HepG2 (cell line): ENCODE results near the gene MYOM1. TPM values are rescaled to one million over a fixed set of nuclear protein-coding genes. Genes with fewer than 3 reads are reported as not detected.

ENCODE experiments used
- ARNTL ChIP-seq: sonication (generic); formaldehyde crosslinking; IDR thresholded peaks from 2 replicates; pipeline ENCODE4 v1.4.0; 2020; ENCODE audit warnings: mild to moderate bottlenecking, missing genetic modification reagents
- ATRX ChIP-seq: sonication (generic); formaldehyde crosslinking; IDR thresholded peaks from 2 replicates; pipeline ENCODE4 v1.4.0; 2020; ENCODE audit warnings: missing genetic modification reagents, borderline replicate concordance
- DZIP1 ChIP-seq: sonication (generic); formaldehyde crosslinking; IDR thresholded peaks from 2 replicates; pipeline ENCODE4 v1.5.0; 2020; ENCODE audit warnings: mild to moderate bottlenecking, missing genetic modification reagents
- HOXA9 ChIP-seq: sonication (generic); formaldehyde crosslinking; IDR thresholded peaks from 2 replicates; pipeline ENCODE4 v1.8.1; 2022; ENCODE audit warnings: missing genetic modification reagents, mild to moderate bottlenecking, moderate library complexity, borderline replicate concordance
- PAXIP1 ChIP-seq: sonication (generic); formaldehyde crosslinking; conservative IDR thresholded peaks from 2 replicates; pipeline ENCODE4 v1.4.0; 2020; ENCODE audit warnings: mild to moderate bottlenecking, missing genetic modification reagents, moderate library complexity
- RCOR2 ChIP-seq: IDR thresholded peaks from 2 replicates; pipeline ENCODE4 v1.6.1; 2016; ENCODE audit warnings: missing biosample characterization, missing genetic modification reagents
- ZNF646 ChIP-seq: sonication (generic); formaldehyde crosslinking; IDR thresholded peaks from 2 replicates; pipeline ENCODE4 v1.9.0; 2021; ENCODE audit warnings: mild to moderate bottlenecking, missing genetic modification reagents
- ZNF749 ChIP-seq: sonication (generic); formaldehyde crosslinking; IDR thresholded peaks from 2 replicates; pipeline ENCODE4 v1.8.0; 2022; ENCODE audit warnings: mild to moderate bottlenecking, missing genetic modification reagents, moderate library complexity, borderline replicate concordance
- polyA plus RNA-seq, 8 experiments: library from polyadenylated mRNA; depleted of rRNA in 3 of 8; stranded (reverse) in 7 of 8; unstranded in 1 of 8; fragments of >200 nt; fragmentation: Illumina TruSeq in 4 of 8; extraction: Trizol in 4 of 8; gene quantifications; 2 replicates each; pipeline versions ENCODE4 v1.2.1 to v1.2.3, GENCODE V29; 2011 to 2016; ENCODE audit warnings: low read depth in 4 of 8, missing spikeins in 1 of 8, mixed read lengths in 1 of 8; ENCODE audit not compliant: insufficient read depth in 1 of 8
- total RNA-seq, 5 experiments: library from RNA; depleted of rRNA; stranded (reverse); fragments of >200 nt; fragmentation: Illumina TruSeq; extraction: Trizol; gene quantifications; 2 replicates each; pipeline ENCODE4 v1.2.3, GENCODE V29; 2016; ENCODE audit warnings: low read depth in 1 of 5
- TF ChIP-seq, protein P1 (sequence below): IDR thresholded peaks from 2 replicates; pipeline ENCODE4 v1.6.1; 2012; ENCODE audit warnings: low read length, improper control_type of control experiment
- TF ChIP-seq, protein P2 (sequence below): IDR thresholded peaks from 2 replicates; pipeline ENCODE4 v1.6.1; 2016; ENCODE audit warnings: missing genetic modification reagents, missing compliant biosample characterization

The MYOM1 gene
- total and polyA plus RNA-seq, 2 of the 13 experiments (the other 11 are each of a cell fraction or from before 2014, with no cell fraction given), result 0.46 to 0.98 TPM

DNA sequence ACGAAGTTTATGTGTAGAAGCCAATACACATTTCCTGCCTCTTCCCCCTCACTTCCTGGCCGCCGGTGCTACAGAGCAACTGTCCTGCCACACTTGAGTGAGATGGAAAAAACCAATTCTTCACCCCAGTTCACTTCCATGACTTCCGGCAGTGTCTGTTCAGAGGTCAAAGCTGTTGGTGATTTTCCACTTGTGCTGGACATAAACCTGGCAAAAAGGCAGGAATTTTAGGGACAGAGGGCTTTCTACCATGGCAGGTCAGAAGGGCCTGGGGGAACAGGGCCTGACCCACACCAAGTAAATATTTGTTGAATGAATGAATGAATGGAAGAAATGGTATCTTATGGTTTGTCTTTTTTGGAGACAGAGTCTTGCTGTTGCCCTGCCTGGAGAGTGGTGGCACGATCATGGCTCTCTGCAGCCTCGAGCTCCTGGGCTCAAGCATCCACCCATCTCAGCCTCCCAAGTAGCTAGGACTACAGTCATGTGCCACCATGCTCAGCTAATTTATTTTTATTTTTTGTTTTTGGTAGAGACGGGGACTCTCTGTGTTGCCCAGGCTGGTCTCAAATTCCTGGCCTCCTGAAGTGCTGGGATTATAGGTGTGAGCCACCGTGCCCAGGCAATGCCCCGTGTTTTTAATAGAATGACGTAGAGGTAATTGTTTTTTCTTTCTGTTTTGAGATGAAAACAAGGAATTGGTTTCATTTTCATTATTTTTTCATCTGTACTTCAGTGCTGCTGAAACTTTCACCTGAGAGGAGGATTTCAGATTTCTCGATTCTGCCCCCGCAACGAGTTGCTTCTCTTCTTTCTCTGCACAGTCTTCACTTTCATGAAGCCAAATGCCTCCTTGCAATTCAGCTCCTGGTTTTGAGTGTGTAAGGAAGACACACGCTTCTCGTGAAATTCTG, 158.8 kb downstream of the MYOM1 start (continued):
- TF ChIP-seq ATRX (no peak), ARNTL (CRISPR knock-in tag) (peak; percentile 83), RCOR2 (CRISPR knock-in tag) (0 out of 2 replicates have a peak, but pooled peaks have one; percentile 22), HOXA9 (CRISPR knock-in tag) (no peak), PAXIP1 (peak; percentile 97), ZNF646 (CRISPR knock-in tag) (no peak), DZIP1 (CRISPR knock-in tag) (no peak), ZNF749 (CRISPR knock-in tag) (no peak)
- TF ChIP-seq, protein P1, sequence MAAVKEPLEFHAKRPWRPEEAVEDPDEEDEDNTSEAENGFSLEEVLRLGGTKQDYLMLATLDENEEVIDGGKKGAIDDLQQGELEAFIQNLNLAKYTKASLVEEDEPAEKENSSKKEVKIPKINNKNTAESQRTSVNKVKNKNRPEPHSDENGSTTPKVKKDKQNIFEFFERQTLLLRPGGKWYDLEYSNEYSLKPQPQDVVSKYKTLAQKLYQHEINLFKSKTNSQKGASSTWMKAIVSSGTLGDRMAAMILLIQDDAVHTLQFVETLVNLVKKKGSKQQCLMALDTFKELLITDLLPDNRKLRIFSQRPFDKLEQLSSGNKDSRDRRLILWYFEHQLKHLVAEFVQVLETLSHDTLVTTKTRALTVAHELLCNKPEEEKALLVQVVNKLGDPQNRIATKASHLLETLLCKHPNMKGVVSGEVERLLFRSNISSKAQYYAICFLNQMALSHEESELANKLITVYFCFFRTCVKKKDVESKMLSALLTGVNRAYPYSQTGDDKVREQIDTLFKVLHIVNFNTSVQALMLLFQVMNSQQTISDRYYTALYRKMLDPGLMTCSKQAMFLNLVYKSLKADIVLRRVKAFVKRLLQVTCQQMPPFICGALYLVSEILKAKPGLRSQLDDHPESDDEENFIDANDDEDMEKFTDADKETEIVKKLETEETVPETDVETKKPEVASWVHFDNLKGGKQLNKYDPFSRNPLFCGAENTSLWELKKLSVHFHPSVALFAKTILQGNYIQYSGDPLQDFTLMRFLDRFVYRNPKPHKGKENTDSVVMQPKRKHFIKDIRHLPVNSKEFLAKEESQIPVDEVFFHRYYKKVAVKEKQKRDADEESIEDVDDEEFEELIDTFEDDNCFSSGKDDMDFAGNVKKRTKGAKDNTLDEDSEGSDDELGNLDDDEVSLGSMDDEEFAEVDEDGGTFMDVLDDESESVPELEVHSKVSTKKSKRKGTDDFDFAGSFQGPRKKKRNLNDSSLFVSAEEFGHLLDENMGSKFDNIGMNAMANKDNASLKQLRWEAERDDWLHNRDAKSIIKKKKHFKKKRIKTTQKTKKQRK, result no peak
- TF ChIP-seq, protein P2, sequence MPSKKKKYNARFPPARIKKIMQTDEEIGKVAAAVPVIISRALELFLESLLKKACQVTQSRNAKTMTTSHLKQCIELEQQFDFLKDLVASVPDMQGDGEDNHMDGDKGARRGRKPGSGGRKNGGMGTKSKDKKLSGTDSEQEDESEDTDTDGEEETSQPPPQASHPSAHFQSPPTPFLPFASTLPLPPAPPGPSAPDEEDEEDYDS, result peak; percentile 87
